HUES6 (cell line): ENCODE measurements around the gene SWI5.

Experiments used
- H3K27ac ChIP-seq: 2 replicates; pipeline ENCODE4 v1.7.0; 2013; ENCODE audit warnings: low read depth, mild to moderate bottlenecking, low read length, inconsistent platforms
- H3K27me3 ChIP-seq: 2 replicates; pipeline ENCODE4 v1.6.1; 2013; ENCODE audit warnings: low read length; ENCODE audit not compliant: control insufficient read depth, insufficient read depth
- H3K36me3 ChIP-seq: 2 replicates; pipeline ENCODE4 v1.6.1; 2013; ENCODE audit warnings: low read length; ENCODE audit not compliant: control insufficient read depth, insufficient read depth
- H3K4me1 ChIP-seq: 2 replicates; pipeline ENCODE4 v1.6.1; 2013; ENCODE audit warnings: low read length; ENCODE audit not compliant: control insufficient read depth, insufficient read depth
- H3K4me3 ChIP-seq: 2 replicates; pipeline ENCODE4 v1.5.1; 2013; ENCODE audit warnings: low read depth, low read length
- H3K9ac ChIP-seq: one replicate; pipeline ENCODE4 v1.6.1; 2013; ENCODE audit warnings: mild to moderate bottlenecking, low read length
- H3K9me3 ChIP-seq: 2 replicates; pipeline ENCODE4 v1.6.1; 2013; ENCODE audit warnings: low read depth, low read length; ENCODE audit not compliant: control insufficient read depth, insufficient read depth

SWI5 gene

GRCh38 chr9:128282500-128282899, 6.4 kb downstream of the SWI5 start:
- H3K9me3 ChIP-seq: no peaks in the 10 kb centered on the region
- H3K27me3 ChIP-seq: no peaks in the 10 kb centered on the region
- peaks cover 19% of the 10 kb centered on the region for H3K36me3 ChIP-seq
- no peak overlapping the region for H3K9ac ChIP-seq
- no peak overlapping the region for H3K27ac ChIP-seq
- H3K4me1 ChIP-seq: no peaks in the 10 kb centered on the region
- no peak overlapping the region for H3K4me3 ChIP-seq

GRCh38 chr9:128285033-128285784, 9.1 kb downstream of the SWI5 start:
- H3K9me3 ChIP-seq: no peaks in the 10 kb centered on the region
- H3K9ac ChIP-seq: no peak overlapping the region
- no peaks in the 10 kb centered on the region for H3K4me1 ChIP-seq
- peaks cover 34% of the 10 kb centered on the region for H3K36me3 ChIP-seq
- no peak overlapping the region for H3K4me3 ChIP-seq
- no peak overlapping the region for H3K27ac ChIP-seq
- H3K27me3 ChIP-seq: no peaks in the 10 kb centered on the region

- H3K9ac ChIP-seq: no peak overlapping the region
- H3K36me3 ChIP-seq: peaks cover 34% of the 10 kb centered on the region
- no peaks in the 10 kb centered on the region for H3K27me3 ChIP-seq
- no peaks in the 10 kb centered on the region for H3K4me1 ChIP-seq
- no peak overlapping the region for H3K4me3 ChIP-seq
- H3K27ac ChIP-seq: no peak overlapping the region
- H3K9me3 ChIP-seq: no peaks in the 10 kb centered on the region
These were observed 10.4 kb downstream of the SWI5 start for GRCh38 chr9:128286440-128286839.

GRCh38 chr9:128288273-128289004, 12.4 kb downstream of the SWI5 start:
- H3K9ac ChIP-seq: no peak overlapping the region
- no peak overlapping the region for H3K4me3 ChIP-seq

GRCh38 chr9:128292009-128292408, 15.9 kb downstream of the SWI5 start:
- Histone ChIP-seq H3K27me3 (no peaks in the 10 kb centered on the region), H3K4me1 (peaks cover 2% of the 10 kb centered on the region; the same call in 1 of the 2 replicates), H3K9me3 (no peaks in the 10 kb centered on the region), H3K27ac (no peak overlapping the region), H3K36me3 (peaks cover 15% of the 10 kb centered on the region), H3K9ac (no peak overlapping the region), H3K4me3 (no peak overlapping the region)

More at GRCh38 chr9:128288273-128289004, 12.4 kb downstream of the SWI5 start:
- Histone ChIP-seq H3K36me3 (peaks cover 34% of the 10 kb centered on the region), H3K9me3 (no peaks in the 10 kb centered on the region), H3K27me3 (no peaks in the 10 kb centered on the region), H3K27ac (no peak overlapping the region), H3K4me1 (no peaks in the 10 kb centered on the region)

GRCh38 chr9:128293091-128293490, 17.0 kb downstream of the SWI5 start:
- H3K4me3 ChIP-seq: no peak overlapping the region
- H3K27ac ChIP-seq: no peak overlapping the region
- H3K9me3 ChIP-seq: no peaks in the 10 kb centered on the region
- peaks cover 10% of the 10 kb centered on the region for H3K36me3 ChIP-seq
- H3K27me3 ChIP-seq: no peaks in the 10 kb centered on the region
- H3K4me1 ChIP-seq: peaks cover 2% of the 10 kb centered on the region; the same call in 1 of the 2 replicates
- no peak overlapping the region for H3K9ac ChIP-seq

GRCh38 chr9:128294142-128294541, 18.1 kb downstream of the SWI5 start:
- Histone ChIP-seq H3K27ac (no peak overlapping the region), H3K4me3 (no peak overlapping the region), H3K36me3 (no peaks in the 10 kb centered on the region), H3K4me1 (peaks cover 2% of the 10 kb centered on the region; the same call in 1 of the 2 replicates), H3K9ac (no peak overlapping the region), H3K9me3 (no peaks in the 10 kb centered on the region), H3K27me3 (no peaks in the 10 kb centered on the region)

- Histone ChIP-seq H3K4me1 (peaks cover 2% of the 10 kb centered on the region; the same call in 1 of the 2 replicates), H3K4me3 (no peak overlapping the region), H3K27me3 (no peaks in the 10 kb centered on the region), H3K27ac (no peak overlapping the region), H3K9ac (no peak overlapping the region), H3K9me3 (no peaks in the 10 kb centered on the region), H3K36me3 (no peaks in the 10 kb centered on the region)
These were observed 20.5 kb downstream of the SWI5 start for GRCh38 chr9:128296340-128297220.

GRCh38 chr9:128297221-128297773, 21.2 kb downstream of the SWI5 start:
- Histone ChIP-seq H3K4me1 (peaks cover 2% of the 10 kb centered on the region; the same call in 1 of the 2 replicates), H3K27me3 (no peaks in the 10 kb centered on the region), H3K9me3 (no peaks in the 10 kb centered on the region), H3K27ac (no peak overlapping the region), H3K9ac (no peak overlapping the region), H3K36me3 (no peaks in the 10 kb centered on the region), H3K4me3 (no peak overlapping the region)

- H3K27ac ChIP-seq: no peak overlapping the region
- H3K4me3 ChIP-seq: no peak overlapping the region
- peaks cover 2% of the 10 kb centered on the region; the same call in 1 of the 2 replicates for H3K4me1 ChIP-seq
These were observed 22.7 kb downstream of the SWI5 start for GRCh38 chr9:128298535-128299482.

More at GRCh38 chr9:128298535-128299482, 22.7 kb downstream of the SWI5 start:
- Histone ChIP-seq H3K27me3 (no peaks in the 10 kb centered on the region), H3K9me3 (no peaks in the 10 kb centered on the region), H3K9ac (no peak overlapping the region), H3K36me3 (no peaks in the 10 kb centered on the region)
